ENCODE measurements around the gene NPLOC4. TPM values are rescaled to one million over a fixed set of nuclear protein-coding genes. Genes with fewer than 3 reads are reported as not detected.
A peak's percentile ranks its signal among the peaks of the same experiment; 100 is the strongest.

NPLOC4 gene
- total RNA-seq, 2 donors from 2014 or later, result 69.3 to 70.4 TPM

GRCh38 chr17:81578038-81578441, 58.9 kb downstream of the NPLOC4 start:
- H3K4me1 ChIP-seq, result peaks cover 0 to 51% of the 10 kb centered on the region in 2 donors
- no peaks in the 10 kb centered on the region for H3K27me3 ChIP-seq
- H3K27ac ChIP-seq, result peak overlapping the region in 1 of 2 donors; percentile 26
- no peak overlapping the region for H3K4me3 ChIP-seq
- H3K36me3 ChIP-seq, result peaks cover 10% of the 10 kb centered on the region
- no peak for DNase-seq (ENCODE audit: low spot score)
- no peak for TF ChIP-seq CTCF (IDR thresholded peaks at IDR 0.05)
- no peaks in the 10 kb centered on the region for H3K9me3 ChIP-seq

DNA sequence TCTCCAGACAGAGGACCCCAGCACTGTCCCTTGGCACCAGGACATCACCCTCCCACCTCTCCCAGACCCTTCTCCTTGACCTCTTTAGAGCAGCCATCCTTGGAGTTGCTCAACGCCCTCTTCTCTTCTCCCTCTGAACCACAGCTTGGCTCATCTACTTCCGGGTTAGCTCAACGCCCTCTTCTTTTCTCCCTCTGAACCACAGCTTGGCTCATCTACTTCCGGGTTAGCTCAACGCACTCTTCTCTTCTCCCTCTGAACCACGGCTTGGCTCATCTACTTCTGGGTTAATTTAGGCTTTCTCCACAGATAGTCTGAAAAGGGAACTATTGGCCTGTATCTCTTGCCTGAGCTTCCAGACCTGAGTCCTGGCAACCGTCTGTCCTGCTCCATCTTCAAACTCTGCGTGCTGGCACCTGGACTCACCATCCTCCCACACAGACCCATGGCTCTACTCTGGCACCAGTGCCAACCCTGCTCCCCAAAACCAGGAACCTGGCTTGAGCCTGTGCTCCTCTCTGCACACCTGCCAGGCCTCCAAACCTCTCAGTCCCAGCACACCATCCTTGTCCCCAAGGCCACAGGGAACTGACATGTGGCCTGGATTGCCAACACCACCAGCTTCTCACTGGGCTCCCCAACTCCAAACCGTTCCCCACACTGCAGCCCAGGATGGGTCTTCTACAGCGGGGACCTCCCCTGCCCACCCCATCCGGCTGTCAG, 59.5 kb downstream of the NPLOC4 start:
- Histone ChIP-seq H3K27me3 (no peaks in the 10 kb centered on the region), H3K9me3 (no peaks in the 10 kb centered on the region), H3K27ac (peak overlapping the region in 1 of 2 donors; percentile 26), H3K4me3 (no peak overlapping the region), H3K36me3 (peaks cover 10% of the 10 kb centered on the region), H3K4me1 (peaks cover 0 to 51% of the 10 kb centered on the region in 2 donors)
- DNase-seq (ENCODE audit: low spot score), result no peak
- TF ChIP-seq CTCF (IDR thresholded peaks at IDR 0.05), result no peak

DNA sequence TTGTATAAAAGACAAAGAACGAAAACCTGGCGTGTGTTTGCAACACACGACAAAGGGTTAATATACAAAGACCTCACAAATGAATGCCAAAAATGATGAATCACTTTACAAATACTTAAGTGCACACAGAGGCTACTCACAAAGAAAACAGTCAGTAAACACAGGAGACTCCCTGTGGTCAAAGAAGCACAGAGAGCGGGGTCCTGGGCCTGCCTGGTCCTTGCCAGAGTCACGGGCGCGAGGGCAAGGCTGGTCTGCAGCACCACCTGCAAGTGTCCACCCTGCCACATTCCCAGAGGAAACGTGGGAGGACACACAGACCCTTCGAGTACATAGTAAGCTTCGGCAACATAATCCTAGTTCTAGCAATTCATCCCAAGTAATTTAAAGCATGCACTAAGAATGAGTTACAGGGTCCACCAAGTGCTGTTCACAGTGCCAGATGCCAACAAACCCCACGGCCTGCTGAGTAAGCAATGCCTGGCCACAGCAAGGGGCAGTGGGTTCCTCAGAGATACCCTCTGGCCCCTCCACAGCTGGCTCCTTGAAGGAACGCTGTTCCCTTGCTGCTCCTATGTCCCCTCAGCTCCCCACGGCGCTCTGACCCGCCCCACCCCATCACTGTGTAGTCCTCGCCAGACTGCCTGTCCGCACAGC, 60.2 kb downstream of the NPLOC4 start:
- H3K27ac ChIP-seq, result peak overlapping the region in 1 of 2 donors; percentile 26
- H3K27me3 ChIP-seq, result no peaks in the 10 kb centered on the region
- H3K4me1 ChIP-seq, result peaks cover 0 to 51% of the 10 kb centered on the region in 2 donors
- H3K4me3 ChIP-seq, result no peak overlapping the region
- H3K36me3 ChIP-seq, result peaks cover 13% of the 10 kb centered on the region
- DNase-seq (ENCODE audit: low spot score), result no peak
- no peaks in the 10 kb centered on the region for H3K9me3 ChIP-seq
- TF ChIP-seq CTCF (IDR thresholded peaks at IDR 0.05), result no peak

- Histone ChIP-seq H3K4me3 (no peak overlapping the region), H3K9me3 (no peaks in the 10 kb centered on the region), H3K4me1 (peaks cover 0 to 50% of the 10 kb centered on the region in 2 donors), H3K27ac (no peak overlapping the region), H3K27me3 (no peaks in the 10 kb centered on the region), H3K36me3 (peaks cover 22% of the 10 kb centered on the region)
- DNase-seq (ENCODE audit: low spot score), result no peak
- TF ChIP-seq CTCF (IDR thresholded peaks at IDR 0.05), result no peak
Measured at GRCh38 chr17:81575836-81576235, 61.1 kb downstream of the NPLOC4 start.

DNA sequence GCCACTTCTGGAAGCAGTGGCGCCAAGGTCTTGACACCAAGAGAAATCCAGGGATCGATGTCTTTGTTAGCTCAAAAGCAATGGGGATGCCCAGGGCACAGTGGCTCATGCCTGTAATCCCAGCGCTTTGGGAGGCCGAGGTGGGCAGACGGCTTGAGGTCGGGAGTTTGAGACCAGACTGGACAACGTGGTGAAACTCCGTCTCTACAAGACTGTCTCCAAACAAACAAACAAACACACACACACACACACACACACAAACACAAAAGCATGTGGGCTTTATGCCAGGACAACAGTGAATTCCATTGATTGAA, 62.3 kb downstream of the NPLOC4 start:
- no peak for DNase-seq (ENCODE audit: low spot score)

More for the DNA sequence above, 62.3 kb downstream of the NPLOC4 start:
- H3K4me1 ChIP-seq, result peaks cover 0 to 38% of the 10 kb centered on the region in 2 donors
- H3K36me3 ChIP-seq, result peaks cover 34% of the 10 kb centered on the region
- TF ChIP-seq CTCF (IDR thresholded peaks at IDR 0.05), result no peak
- no peaks in the 10 kb centered on the region for H3K27me3 ChIP-seq
- no peaks in the 10 kb centered on the region for H3K9me3 ChIP-seq
- H3K4me3 ChIP-seq, result no peak overlapping the region
- H3K27ac ChIP-seq, result no peak overlapping the region

Measured in right atrium auricular region (tissue), 2 donors.